ENCODE measurements around the gene SBK3. TPM values are rescaled to one million over a fixed set of nuclear protein-coding genes. Genes with fewer than 3 reads are reported as not detected.

Gene SBK3
- total RNA-seq, 1 experiment from 2014 or later, result not detected

GRCh38 chr19:55542292-55542855 lies 3.0 kb downstream of the SBK3 start:
- Mint-ChIP-seq H3K36me3 (ENCODE audit: insufficient read depth, unreplicated experiment) (no peaks in the 10 kb centered on the region), H3K4me1 (ENCODE audit: insufficient read depth, unreplicated experiment) (peaks cover 10% of the 10 kb centered on the region), H3K27me3 (ENCODE audit: insufficient read depth, unreplicated experiment) (peaks cover 14% of the 10 kb centered on the region), H3K27ac (ENCODE audit: low read depth, unreplicated experiment) (no peak overlapping the region), H3K4me3 (ENCODE audit: unreplicated experiment) (no peak overlapping the region), H3K9me3 (ENCODE audit: unreplicated experiment) (peaks cover 14% of the 10 kb centered on the region)
- TF ChIP-seq CTCF (IDR thresholded peaks at IDR 0.05; ENCODE audit: unreplicated experiment), result no peak
- no TSS peak for BruUV-seq (replicated peaks)
- DNase-seq (ENCODE audit: unreplicated experiment), result no peak
- intact Hi-C loops (cut with micrococcal nuclease), result no loop called here
- ChIA-PET CTCF (interaction anchor here (1.1 kb wide), 1 partner anchor 39 kb away, joined by 3 read pairs; no protein-coding TSS in a partner anchor), POLR2A (no interaction called here)

- intact Hi-C loops (cut with micrococcal nuclease), result no loop called here
- peaks cover 10% of the 10 kb centered on the region for H3K27me3 Mint-ChIP-seq (ENCODE audit: insufficient read depth, unreplicated experiment)
- TF ChIP-seq CTCF (IDR thresholded peaks at IDR 0.05; ENCODE audit: unreplicated experiment), result no peak
- BruUV-seq (replicated peaks), result no TSS peak
- H3K27ac Mint-ChIP-seq (ENCODE audit: low read depth, unreplicated experiment), result no peak overlapping the region
- peaks cover 7% of the 10 kb centered on the region for H3K4me1 Mint-ChIP-seq (ENCODE audit: insufficient read depth, unreplicated experiment)
- DNase-seq (ENCODE audit: unreplicated experiment), result no peak
- no peak overlapping the region for H3K4me3 Mint-ChIP-seq (ENCODE audit: unreplicated experiment)
- ChIA-PET CTCF (interaction anchor here (0.5 to 1.1 kb wide), 2 partner anchors 16 to 37 kb away, joined by 3 read pairs; no protein-coding TSS in a partner anchor), POLR2A (no interaction called here)
- no peaks in the 10 kb centered on the region for H3K36me3 Mint-ChIP-seq (ENCODE audit: insufficient read depth, unreplicated experiment)
- H3K9me3 Mint-ChIP-seq (ENCODE audit: unreplicated experiment), result peaks cover 14% of the 10 kb centered on the region
Observed at GRCh38 chr19:55541091-55541490, 4.3 kb downstream of the SBK3 start.

GRCh38 chr19:55540619-55541018 lies 4.7 kb downstream of the SBK3 start:
- H3K27ac Mint-ChIP-seq (ENCODE audit: low read depth, unreplicated experiment), result no peak overlapping the region
- no peak overlapping the region for H3K4me3 Mint-ChIP-seq (ENCODE audit: unreplicated experiment)
- intact Hi-C loops (cut with micrococcal nuclease), result no loop called here
- H3K4me1 Mint-ChIP-seq (ENCODE audit: insufficient read depth, unreplicated experiment), result peaks cover 7% of the 10 kb centered on the region
- ChIA-PET POLR2A (no interaction called here), CTCF (no interaction called here)
- no peak for TF ChIP-seq CTCF (IDR thresholded peaks at IDR 0.05; ENCODE audit: unreplicated experiment)
- no TSS peak for BruUV-seq (replicated peaks)
- peaks cover 14% of the 10 kb centered on the region for H3K9me3 Mint-ChIP-seq (ENCODE audit: unreplicated experiment)
- H3K36me3 Mint-ChIP-seq (ENCODE audit: insufficient read depth, unreplicated experiment), result no peaks in the 10 kb centered on the region
- no peak for DNase-seq (ENCODE audit: unreplicated experiment)
- H3K27me3 Mint-ChIP-seq (ENCODE audit: insufficient read depth, unreplicated experiment), result peaks cover 5% of the 10 kb centered on the region

GRCh38 chr19:55539090-55539984 lies 6.0 kb downstream of the SBK3 start:
- POLR2A ChIA-PET, result no interaction called here
- no peak for TF ChIP-seq CTCF (IDR thresholded peaks at IDR 0.05; ENCODE audit: unreplicated experiment)
- Mint-ChIP-seq H3K9me3 (ENCODE audit: unreplicated experiment) (peaks cover 14% of the 10 kb centered on the region), H3K27me3 (ENCODE audit: insufficient read depth, unreplicated experiment) (no peaks in the 10 kb centered on the region), H3K4me1 (ENCODE audit: insufficient read depth, unreplicated experiment) (no peaks in the 10 kb centered on the region), H3K4me3 (ENCODE audit: unreplicated experiment) (no peak overlapping the region), H3K27ac (ENCODE audit: low read depth, unreplicated experiment) (no peak overlapping the region), H3K36me3 (ENCODE audit: insufficient read depth, unreplicated experiment) (no peaks in the 10 kb centered on the region)
- no peak for DNase-seq (ENCODE audit: unreplicated experiment)
- CTCF ChIA-PET, result no interaction called here
- BruUV-seq (replicated peaks), result no TSS peak
- intact Hi-C loops (cut with micrococcal nuclease), result no loop called here
